ENCODE measurements around the gene WDR12. TPM values are rescaled to one million over a fixed set of nuclear protein-coding genes. Genes with fewer than 3 reads are reported as not detected.

WDR12 gene
- total RNA-seq, 1 experiment from 2014 or later = 140 TPM

DNA sequence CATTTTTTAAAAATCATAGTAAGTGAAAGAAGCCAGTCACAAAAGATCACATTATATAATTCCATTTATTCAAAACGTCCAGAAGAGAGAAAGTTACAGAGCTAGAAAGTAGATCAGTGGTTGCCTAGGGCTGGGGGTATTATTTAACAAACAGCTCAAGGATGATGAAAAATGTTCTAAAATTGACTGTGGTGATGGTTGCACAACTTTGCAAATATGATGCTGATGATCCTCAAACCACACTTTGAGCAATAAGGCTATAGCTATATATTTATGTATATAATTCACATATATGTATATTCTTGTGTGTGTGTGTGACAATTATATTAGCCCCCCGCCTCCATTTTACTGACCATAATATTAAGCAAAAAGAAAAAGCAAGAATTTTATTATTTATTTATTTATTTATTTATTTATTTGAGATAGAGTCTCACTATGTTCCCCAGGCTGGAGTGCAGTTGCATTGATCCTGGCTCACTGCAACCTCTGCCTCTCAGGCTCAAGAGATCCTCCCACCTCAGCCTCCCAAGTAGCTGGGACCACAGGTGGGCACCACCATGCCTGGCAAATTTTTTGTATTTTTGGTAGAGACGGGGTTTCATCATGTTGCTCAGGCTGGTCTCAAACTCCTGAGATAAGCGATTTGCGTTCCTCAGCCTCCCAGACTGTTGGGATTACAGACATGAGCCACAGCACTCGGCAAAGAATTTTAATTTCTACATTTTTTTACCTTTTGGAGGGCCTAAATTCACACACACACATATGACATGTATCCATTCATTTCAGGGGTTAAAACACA, 1.9 kb downstream of the WDR12 start:
- Histone ChIP-seq H3K4me1 (ENCODE audit: control insufficient read depth in 1 of 2, insufficient read depth in 2 of 2, low read length in 2 of 2) (peaks cover 0 to 10% of the 10 kb centered on the region in 2 experiments; a peak in 2 of 4 replicates), H3K9ac (ENCODE audit: low read length) (no peak overlapping the region), H3K27ac (ENCODE audit: low read depth, low read length) (no peak overlapping the region), H3K27me3 (ENCODE audit: insufficient read depth, low read length) (no peaks in the 10 kb centered on the region), H3K79me2 (ENCODE audit: insufficient read depth, low read length) (peaks cover 71% of the 10 kb centered on the region), H3K9me2 (ENCODE audit: insufficient read depth) (no peaks in the 10 kb centered on the region), H3K9me3 (ENCODE audit: control insufficient read depth in 1 of 2, insufficient read depth in 1 of 2, low read depth in 1 of 2, low read length in 2 of 2) (no peaks in the 10 kb centered on the region; a peak in 1 of 4 replicates), H2AFZ (ENCODE audit: low read depth, low read length, poor library complexity, severe bottlenecking) (no peak overlapping the region), H3K36me3 (ENCODE audit: control insufficient read depth in 1 of 2, insufficient read depth in 2 of 2, low read length in 2 of 2) (peaks cover 5 to 18% of the 10 kb centered on the region in 2 experiments), H3K4me2 (ENCODE audit: low read length) (peak overlapping the region; percentile 83), H4K20me1 (ENCODE audit: insufficient read depth) (no peaks in the 10 kb centered on the region), H3K4me3 (replicated peaks in 1 of 2; ENCODE audit: low read depth in 1 of 2, low read length in 2 of 2) (peak overlapping the region; percentile 90 to 94; a peak in 3 of 4 replicates)
- ChIA-PET RAD21 (ENCODE audit: low non-redundant PET in 1 of 2, low total read pairs in 2 of 2, uncharacterized antibody in 2 of 2, unreplicated experiment in 2 of 2) (no interaction called here), POLR2A (no interaction called here), CTCF (no interaction called here)
- DNase-seq (ENCODE audit: low read depth, low spot score) (no peak), ATAC-seq (no peak)
- TF ChIP-seq RAD21 (IDR thresholded peaks at IDR 0.05; ENCODE audit: low read depth) = no peak
- TF ChIP-seq SIN3A (IDR thresholded peaks at IDR 0.05; ENCODE audit: low read depth) = no peak
- no peak for TF ChIP-seq JUND (IDR thresholded peaks at IDR 0.05)
- TF ChIP-seq SRF (IDR thresholded peaks at IDR 0.05; ENCODE audit: low read depth) = no peak
- TF ChIP-seq, protein P1, sequence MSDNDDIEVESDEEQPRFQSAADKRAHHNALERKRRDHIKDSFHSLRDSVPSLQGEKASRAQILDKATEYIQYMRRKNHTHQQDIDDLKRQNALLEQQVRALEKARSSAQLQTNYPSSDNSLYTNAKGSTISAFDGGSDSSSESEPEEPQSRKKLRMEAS (IDR thresholded peaks at IDR 0.05) = no peak
- no peak for TF ChIP-seq EZH2 (IDR thresholded peaks at IDR 0.05)
- no peak for TF ChIP-seq SP1 (IDR thresholded peaks at IDR 0.05; ENCODE audit: low read depth)
- TF ChIP-seq TCF7L2 (IDR thresholded peaks at IDR 0.05; ENCODE audit: borderline replicate concordance, extremely low read depth, insufficient read depth, insufficient read length) = no peak
- no peak for TF ChIP-seq POLR2A (IDR thresholded peaks at IDR 0.05; ENCODE audit: borderline replicate concordance, extremely low read depth, insufficient read depth, insufficient read length)
- TF ChIP-seq ZNF274 (IDR thresholded peaks at IDR 0.05; ENCODE audit: low read depth, low read length) = no peak
- TF ChIP-seq, protein P2, sequence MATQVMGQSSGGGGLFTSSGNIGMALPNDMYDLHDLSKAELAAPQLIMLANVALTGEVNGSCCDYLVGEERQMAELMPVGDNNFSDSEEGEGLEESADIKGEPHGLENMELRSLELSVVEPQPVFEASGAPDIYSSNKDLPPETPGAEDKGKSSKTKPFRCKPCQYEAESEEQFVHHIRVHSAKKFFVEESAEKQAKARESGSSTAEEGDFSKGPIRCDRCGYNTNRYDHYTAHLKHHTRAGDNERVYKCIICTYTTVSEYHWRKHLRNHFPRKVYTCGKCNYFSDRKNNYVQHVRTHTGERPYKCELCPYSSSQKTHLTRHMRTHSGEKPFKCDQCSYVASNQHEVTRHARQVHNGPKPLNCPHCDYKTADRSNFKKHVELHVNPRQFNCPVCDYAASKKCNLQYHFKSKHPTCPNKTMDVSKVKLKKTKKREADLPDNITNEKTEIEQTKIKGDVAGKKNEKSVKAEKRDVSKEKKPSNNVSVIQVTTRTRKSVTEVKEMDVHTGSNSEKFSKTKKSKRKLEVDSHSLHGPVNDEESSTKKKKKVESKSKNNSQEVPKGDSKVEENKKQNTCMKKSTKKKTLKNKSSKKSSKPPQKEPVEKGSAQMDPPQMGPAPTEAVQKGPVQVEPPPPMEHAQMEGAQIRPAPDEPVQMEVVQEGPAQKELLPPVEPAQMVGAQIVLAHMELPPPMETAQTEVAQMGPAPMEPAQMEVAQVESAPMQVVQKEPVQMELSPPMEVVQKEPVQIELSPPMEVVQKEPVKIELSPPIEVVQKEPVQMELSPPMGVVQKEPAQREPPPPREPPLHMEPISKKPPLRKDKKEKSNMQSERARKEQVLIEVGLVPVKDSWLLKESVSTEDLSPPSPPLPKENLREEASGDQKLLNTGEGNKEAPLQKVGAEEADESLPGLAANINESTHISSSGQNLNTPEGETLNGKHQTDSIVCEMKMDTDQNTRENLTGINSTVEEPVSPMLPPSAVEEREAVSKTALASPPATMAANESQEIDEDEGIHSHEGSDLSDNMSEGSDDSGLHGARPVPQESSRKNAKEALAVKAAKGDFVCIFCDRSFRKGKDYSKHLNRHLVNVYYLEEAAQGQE (IDR thresholded peaks at IDR 0.05; ENCODE audit: low read depth) = no peak
- no peak for TF ChIP-seq CBX3 (IDR thresholded peaks at IDR 0.05; ENCODE audit: low read depth)
- TF ChIP-seq YY1 (IDR thresholded peaks at IDR 0.05; ENCODE audit: extremely low read depth, insufficient replicate concordance, low read depth, low read length) = no peak
- TF ChIP-seq FOSL1 (IDR thresholded peaks at IDR 0.05; ENCODE audit: low read depth) = no peak
- TF ChIP-seq EGR1 (IDR thresholded peaks at IDR 0.05; ENCODE audit: low read depth) = no peak
- TF ChIP-seq POLR2AphosphoS5 (IDR thresholded peaks at IDR 0.05; ENCODE audit: low read depth, low read length) = no peak
- no TSS peak for BruUV-seq (replicated peaks)
- intact Hi-C loops (cut with micrococcal nuclease) = loop anchor here (2.0 kb wide), 1 partner anchor 329 kb away; the partner anchor contains the start of gene CYP20A1

Data from HCT116 (cell line).